ENCODE measurements around the gene FAM110D. TPM values are rescaled to one million over a fixed set of nuclear protein-coding genes. Genes with fewer than 3 reads are reported as not detected.

The FAM110D gene
- total and polyA plus RNA-seq, 10 of the 15 experiments (the other 5 are each of a cell fraction or from before 2014, with no cell fraction given), result 0.06 TPM; not detected in 9

DNA sequence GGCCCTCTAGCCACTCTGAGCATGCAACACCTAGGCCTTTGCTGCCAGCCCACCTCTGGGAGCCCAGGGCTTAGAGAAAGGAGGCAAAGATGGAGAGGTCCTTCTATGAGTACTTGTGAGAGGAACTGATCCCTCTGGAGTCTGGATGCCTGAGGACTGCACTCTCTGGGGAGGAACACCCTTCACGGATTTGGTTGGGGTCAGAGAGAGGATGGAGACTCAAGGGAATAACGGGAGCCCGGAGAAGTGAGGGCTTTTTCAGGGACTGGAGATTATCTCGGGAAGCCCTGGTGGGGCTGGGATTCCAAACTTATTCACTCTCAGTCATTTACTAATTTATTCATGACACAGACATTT lies 10.3 kb downstream of the FAM110D start:
- no peak for ATAC-seq
- WGBS (ENCODE audit: insufficient coverage, insufficient replicate concordance, low lambda C conversion rate, missing lambda C conversion rate), result 60% methylated on average over 4 of the region's 4 CpGs
- no peak overlapping the region for H2AFZ ChIP-seq (ENCODE audit: control insufficient read depth, low read depth, low read length)
- no peak for FAIRE-seq
- no peaks in the 10 kb centered on the region for H3K9me3 ChIP-seq (replicated peaks; ENCODE audit: control insufficient read depth, insufficient read depth, low read length)
- in situ Hi-C loops (cut with MboI) (no loop called here), intact Hi-C loops (cut with micrococcal nuclease; ENCODE audit: unreplicated experiment) (loop anchor here (1.0 to 10.0 kb wide), 3 partner anchors 65 to 226 kb away; partner anchors contain the start of gene CEP85)
- POLR2A ChIA-PET, result interaction anchor here (1.3 to 2.0 kb wide), 2 partner anchors 62 to 65 kb away, joined by 4 to 11 read pairs; partner anchors contain the start of gene CEP85
- H3K4me3 ChIP-seq, result no peak overlapping the region
- CTCF ChIA-PET, result interaction anchor here (0.6 to 5.8 kb wide), 29 partner anchors 10 to 301 kb away, joined by 3 to 110 read pairs (median 4); partner anchors contain the start of genes CD52, CEP85, DHDDS and SH3BGRL3
- TF ChIP-seq, protein P1, sequence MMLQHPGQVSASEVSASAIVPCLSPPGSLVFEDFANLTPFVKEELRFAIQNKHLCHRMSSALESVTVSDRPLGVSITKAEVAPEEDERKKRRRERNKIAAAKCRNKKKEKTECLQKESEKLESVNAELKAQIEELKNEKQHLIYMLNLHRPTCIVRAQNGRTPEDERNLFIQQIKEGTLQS (IDR thresholded peaks at IDR 0.05; ENCODE audit: borderline replicate concordance, extremely low read depth, low read depth, low read length), result no peak
- TF ChIP-seq TCF7 (IDR thresholded peaks at IDR 0.05; ENCODE audit: borderline replicate concordance) (no peak), JUND (IDR thresholded peaks at IDR 0.05; ENCODE audit: low read depth, low read length) (no peak), NFXL1 (IDR thresholded peaks at IDR 0.05; ENCODE audit: borderline replicate concordance) (no peak), ZBED1 (IDR thresholded peaks at IDR 0.05; ENCODE audit: borderline replicate concordance) (no peak), ZNF207 (IDR thresholded peaks at IDR 0.05; ENCODE audit: borderline replicate concordance) (no peak), BHLHE40 (IDR thresholded peaks at IDR 0.05; ENCODE audit: borderline replicate concordance in 1 of 2, low read depth in 2 of 2, low read length in 1 of 2) (no peak), CREM (IDR thresholded peaks at IDR 0.05; ENCODE audit: low read depth) (no peak)
- TF ChIP-seq, protein P2, sequence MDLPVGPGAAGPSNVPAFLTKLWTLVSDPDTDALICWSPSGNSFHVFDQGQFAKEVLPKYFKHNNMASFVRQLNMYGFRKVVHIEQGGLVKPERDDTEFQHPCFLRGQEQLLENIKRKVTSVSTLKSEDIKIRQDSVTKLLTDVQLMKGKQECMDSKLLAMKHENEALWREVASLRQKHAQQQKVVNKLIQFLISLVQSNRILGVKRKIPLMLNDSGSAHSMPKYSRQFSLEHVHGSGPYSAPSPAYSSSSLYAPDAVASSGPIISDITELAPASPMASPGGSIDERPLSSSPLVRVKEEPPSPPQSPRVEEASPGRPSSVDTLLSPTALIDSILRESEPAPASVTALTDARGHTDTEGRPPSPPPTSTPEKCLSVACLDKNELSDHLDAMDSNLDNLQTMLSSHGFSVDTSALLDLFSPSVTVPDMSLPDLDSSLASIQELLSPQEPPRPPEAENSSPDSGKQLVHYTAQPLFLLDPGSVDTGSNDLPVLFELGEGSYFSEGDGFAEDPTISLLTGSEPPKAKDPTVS (IDR thresholded peaks at IDR 0.05; ENCODE audit: low read depth, low read length), result no peak
- RAD21 ChIA-PET (ENCODE audit: unreplicated experiment), result interaction anchor here (0.6 to 2.8 kb wide), 14 partner anchors 13 to 273 kb away, joined by 3 to 44 read pairs (median 3); partner anchors contain the start of genes CEP85, DHDDS and SH3BGRL3
- BruUV-seq (replicated peaks), result no TSS peak
- peak overlapping the region; percentile 34; the same call in 1 of the 2 replicates for H3K4me2 ChIP-seq (ENCODE audit: control insufficient read depth, insufficient read depth)
- no peaks in the 10 kb centered on the region for H3K27me3 ChIP-seq (replicated peaks in 1 of 2; ENCODE audit: control insufficient read depth in 2 of 2, insufficient read depth in 2 of 2, low read length in 1 of 2)
- H3K36me3 ChIP-seq (ENCODE audit: control insufficient read depth in 2 of 2, insufficient read depth in 2 of 2, low read length in 1 of 2), result no peaks in the 10 kb centered on the region; a peak in 1 of 4 replicates
- SMC1A ChIA-PET (ENCODE audit: uncharacterized antibody, unreplicated experiment), result interaction anchor here (1.2 to 1.7 kb wide), 3 partner anchors 58 to 153 kb away, joined by 5 to 23 read pairs (median 8); partner anchors contain the start of gene CEP85
- peaks cover 12% of the 10 kb centered on the region for H3K4me1 ChIP-seq (ENCODE audit: control insufficient read depth, insufficient read depth, low read length)
- peaks cover 12% of the 10 kb centered on the region for H3K79me2 ChIP-seq (ENCODE audit: control insufficient read depth, insufficient read depth, low read length)
- H4K20me1 ChIP-seq (ENCODE audit: control insufficient read depth, insufficient read depth), result no peaks in the 10 kb centered on the region
- H3K9ac ChIP-seq (ENCODE audit: control insufficient read depth, insufficient read depth, low read length), result no peak overlapping the region
- DNase-seq (ENCODE audit: low read depth, low spot score), result no peak
- no peak overlapping the region for H3K27ac ChIP-seq (ENCODE audit: control insufficient read depth, insufficient read depth)
